HepG2 (cell line): ENCODE results near the gene SLC35F3. TPM values are rescaled to one million over a fixed set of nuclear protein-coding genes. Genes with fewer than 3 reads are reported as not detected.

Experiments
- ATAC-seq: fragments of 200-7000 bp; cut with Tn5 transposase; 3 replicates; pipeline ENCODE4 v1.9.1; 2020; ENCODE audit warnings: mild to moderate bottlenecking, moderate library complexity
- BruUV-seq: library from RNA; stranded (reverse); fragments of 400-500 nt; replicated peaks from 2 replicates; lab custom pipeline; 2021; lab: Mats Ljungman, UMichigan
- CTCF ChIA-PET: fragments of 300-600 bp; formaldehyde crosslinking; extraction: SDS; loops from one replicate; lab custom pipeline; 2021; ENCODE audit warnings: low total read pairs, inconsistent platforms, low intra/inter-chr PET ratio; lab: Yijun Ruan, JAX
- POLR2A ChIA-PET: fragments of 350-600 bp; sonication (Branson Sonifier 250); formaldehyde crosslinking; loops from one replicate; lab custom pipeline; 2020; ENCODE audit warnings: antibody characterized with exemption, inconsistent platforms; lab: Yijun Ruan, JAX
- DNase-seq: peaks from one replicate; pipeline ENCODE4 v3.0.0-alpha.2; 2015; ENCODE audit warnings: low spot score
- FAIRE-seq: peaks from 3 replicates; lab custom pipeline; 2011; peaks lifted over from hg19 to GRCh38; lab: Jason Lieb, UNC
- H2AFZ ChIP-seq: one replicate; pipeline ENCODE4 v1.6.1; 2011; ENCODE audit warnings: low read length, inconsistent platforms
- H3K27ac ChIP-seq: fragments of 300-600 bp; 3 replicates; pipeline ENCODE4 v1.8.0; 2011; ENCODE audit warnings: mixed run types, mild to moderate bottlenecking, mixed read lengths, low read length, inconsistent platforms; ENCODE audit not compliant: insufficient read depth; ENCODE audit errors: extremely low read length
- H3K27me3 ChIP-seq, 2 experiments: fragments of 200-600 bp in 1 of 2; 2 replicates in 1 of 2; 3 replicates in 1 of 2; pipeline versions ENCODE4 v1.6.0 to v1.8.0; 2011; ENCODE audit warnings: low read length in 2 of 2, mild to moderate bottlenecking in 2 of 2, moderate library complexity in 2 of 2, inconsistent platforms in 1 of 2; ENCODE audit not compliant: insufficient read depth in 2 of 2, control insufficient read depth in 1 of 2
- H3K36me3 ChIP-seq, 2 experiments: fragments of 200-600 bp in 1 of 2; replicated peaks in 1 of 2; 2 replicates in 1 of 2; 3 replicates in 1 of 2; pipeline versions ENCODE4 v1.5.1 to v1.8.0; 2011; ENCODE audit warnings: low read length in 2 of 2, inconsistent platforms in 1 of 2; ENCODE audit not compliant: insufficient read depth in 2 of 2, control insufficient read depth in 1 of 2
- H3K4me1 ChIP-seq: 2 replicates; pipeline ENCODE4 v1.5.1; 2012; ENCODE audit warnings: low read length, inconsistent platforms; ENCODE audit not compliant: insufficient read depth
- H3K4me2 ChIP-seq: 2 replicates; pipeline ENCODE4 v1.6.0; 2011; ENCODE audit warnings: low read depth, low read length, inconsistent platforms
- H3K4me3 ChIP-seq, 3 experiments: fragments of 200-600 bp in 1 of 3; sonication (generic), shearing (Covaris generic) in 1 of 3; replicated peaks in 1 of 3; 2 replicates each; pipeline ENCODE4 v1.5.1; 2011 to 2016; ENCODE audit warnings: low read length in 3 of 3, inconsistent platforms in 2 of 3, low read depth in 2 of 3, mild to moderate bottlenecking in 2 of 3, control low read depth in 1 of 3, mixed read lengths in 1 of 3; ENCODE audit not compliant: insufficient read depth in 1 of 3
- H3K79me2 ChIP-seq: one replicate; pipeline ENCODE4 v1.6.1; 2011; ENCODE audit warnings: low read length, inconsistent platforms; ENCODE audit not compliant: insufficient read depth
- H3K9ac ChIP-seq: 2 replicates; pipeline ENCODE4 v1.6.0; 2011; ENCODE audit warnings: mild to moderate bottlenecking, low read depth, low read length, inconsistent platforms; ENCODE audit not compliant: insufficient read depth
- H3K9me3 ChIP-seq: 2 replicates; pipeline ENCODE4 v1.5.1; 2012; ENCODE audit warnings: mild to moderate bottlenecking, low read length
- H4K20me1 ChIP-seq: 2 replicates; pipeline ENCODE4 v1.6.0; 2011; ENCODE audit warnings: inconsistent platforms, mild to moderate bottlenecking, low read length, moderate library complexity; ENCODE audit not compliant: insufficient read depth
- CCAR2 ChIP-seq: fragments of 200-400 bp; formaldehyde crosslinking; optimal IDR thresholded peaks from 2 replicates; pipeline ENCODE3; 2018; ENCODE audit warnings: low read depth, mild to moderate bottlenecking, low read length, moderate library complexity
- CEBPG ChIP-seq: IDR thresholded peaks from 2 replicates; pipeline ENCODE4 v1.6.1; 2016
- E2F2 ChIP-seq: sonication (generic); formaldehyde crosslinking; IDR thresholded peaks from 2 replicates; pipeline ENCODE4 v1.4.0; 2020; ENCODE audit warnings: missing genetic modification reagents, borderline replicate concordance
- GPN1 ChIP-seq: sonication (generic); formaldehyde crosslinking; IDR thresholded peaks from 2 replicates; pipeline ENCODE4 v1.5.1; 2020; ENCODE audit warnings: missing genetic modification reagents, borderline replicate concordance
- KDM3A ChIP-seq: IDR thresholded peaks from 2 replicates; pipeline ENCODE4 v1.6.1; 2018; ENCODE audit warnings: low read depth, missing compliant biosample characterization
- KLF16 ChIP-seq, 2 experiments: sonication (generic) in 1 of 2; formaldehyde crosslinking in 1 of 2; IDR thresholded peaks; 2 replicates each; pipeline versions ENCODE4 v1.6.1 to v1.8.0; 2016 to 2023; ENCODE audit warnings: missing genetic modification reagents in 2 of 2, missing compliant biosample characterization in 1 of 2
- KMT2A ChIP-seq: sonication (generic); formaldehyde crosslinking; IDR thresholded peaks from 2 replicates; pipeline ENCODE4 v1.4.0; 2020; ENCODE audit warnings: missing genetic modification reagents
- MTA3 ChIP-seq: sonication (generic); formaldehyde crosslinking; IDR thresholded peaks from 2 replicates; pipeline ENCODE4 v1.4.0; 2020; ENCODE audit warnings: missing genetic modification reagents
- SIN3A ChIP-seq: IDR thresholded peaks from 2 replicates; pipeline ENCODE4 v1.6.1; 2011; ENCODE audit warnings: low read depth, mild to moderate bottlenecking, control low read depth, low read length, borderline replicate concordance
- TEAD3 ChIP-seq: optimal IDR thresholded peaks from 2 replicates; pipeline ENCODE3; 2016; ENCODE audit warnings: borderline replicate concordance
- TFDP2 ChIP-seq: sonication (generic); formaldehyde crosslinking; IDR thresholded peaks from 2 replicates; pipeline ENCODE4 v1.4.0; 2020; ENCODE audit warnings: missing genetic modification reagents
- ZBTB20 ChIP-seq: sonication (generic); formaldehyde crosslinking; IDR thresholded peaks from 2 replicates; pipeline ENCODE4 v1.8.1; 2023; ENCODE audit warnings: missing genetic modification reagents, low read depth, mild to moderate bottlenecking, borderline replicate concordance
- ZFP36L1 ChIP-seq: sonication (generic); formaldehyde crosslinking; IDR thresholded peaks from 2 replicates; pipeline ENCODE4 v1.8.0; 2022; ENCODE audit warnings: mild to moderate bottlenecking, missing genetic modification reagents, moderate library complexity
- ZFP91 ChIP-seq: sonication (generic); formaldehyde crosslinking; IDR thresholded peaks from 2 replicates; pipeline ENCODE4 v1.9.0; 2022; ENCODE audit warnings: missing genetic modification reagents, mild to moderate bottlenecking, borderline replicate concordance
- ZNF101 ChIP-seq: sonication (generic); formaldehyde crosslinking; IDR thresholded peaks from 2 replicates; pipeline ENCODE4 v1.4.0; 2020; ENCODE audit warnings: mild to moderate bottlenecking, low read depth, missing genetic modification reagents, borderline replicate concordance
- ZNF230 ChIP-seq: sonication (generic); formaldehyde crosslinking; IDR thresholded peaks from 2 replicates; pipeline ENCODE4 v1.4.0; 2020; ENCODE audit warnings: mild to moderate bottlenecking, missing genetic modification reagents
- ZNF276 ChIP-seq: sonication (generic); formaldehyde crosslinking; IDR thresholded peaks from 2 replicates; pipeline ENCODE4 v1.4.0; 2020; ENCODE audit warnings: mild to moderate bottlenecking, low read depth, missing genetic modification reagents
- ZNF343 ChIP-seq: sonication (generic); formaldehyde crosslinking; IDR thresholded peaks from 2 replicates; pipeline ENCODE4 v1.4.0; 2020; ENCODE audit warnings: mild to moderate bottlenecking, missing genetic modification reagents
- ZNF430 ChIP-seq: sonication (generic); formaldehyde crosslinking; IDR thresholded peaks from 2 replicates; pipeline ENCODE4 v1.9.0; 2021; ENCODE audit warnings: mild to moderate bottlenecking, missing genetic modification reagents
- ZNF432 ChIP-seq: sonication (generic); formaldehyde crosslinking; IDR thresholded peaks from 2 replicates; pipeline ENCODE4 v1.5.0; 2020; ENCODE audit warnings: missing genetic modification reagents, mild to moderate bottlenecking, borderline replicate concordance
- WGBS: methylation state at CpG from one replicate; pipeline ENCODE4 v1.1.6; 2017; ENCODE audit warnings: low lambda C conversion rate; 5-methylcytosine and 5-hydroxymethylcytosine counted together
- in situ Hi-C: cut with HindIII; loops from 2 replicates; pipeline ENCODE4 v1.10.0; 2017; ENCODE audit warnings: low pct_unique_long_range_greater_than_20kb; ENCODE audit not compliant: extremely low pct_ligation_motif_present
- intact Hi-C: fragments of 100-400 bp; cut with micrococcal nuclease; formaldehyde crosslinking; loops from one replicate; pipeline ENCODE4 v1.10.0; 2022; ENCODE audit not compliant: unreplicated experiment
- polyA plus RNA-seq, 8 experiments: library from polyadenylated mRNA; depleted of rRNA in 3 of 8; stranded (reverse) in 7 of 8; unstranded in 1 of 8; fragments of >200 nt; fragmentation: Illumina TruSeq in 4 of 8; extraction: Trizol in 4 of 8; gene quantifications; 2 replicates each; pipeline versions ENCODE4 v1.2.1 to v1.2.3, GENCODE V29; 2011 to 2016; ENCODE audit warnings: low read depth in 4 of 8, missing spikeins in 1 of 8, mixed read lengths in 1 of 8; ENCODE audit not compliant: insufficient read depth in 1 of 8
- total RNA-seq, 5 experiments: library from RNA; depleted of rRNA; stranded (reverse); fragments of >200 nt; fragmentation: Illumina TruSeq; extraction: Trizol; gene quantifications; 2 replicates each; pipeline ENCODE4 v1.2.3, GENCODE V29; 2016; ENCODE audit warnings: low read depth in 1 of 5

SLC35F3 gene
- total and polyA plus RNA-seq, 2 of the 13 experiments (the other 11 are each of a cell fraction or from before 2014, with no cell fraction given): not detected

GRCh38 chr1:234322979-234323378 is 418.5 kb downstream of the SLC35F3 start:
- ATAC-seq: peak; percentile 73
- 0 out of 4 replicates have a peak, but pooled peaks of 1 of the 2 experiments have one; percentile 28 for TF ChIP-seq KLF16 (CRISPR knock-in tag; IDR thresholded peaks at IDR 0.05)
- no peak for TF ChIP-seq ZNF432 (CRISPR knock-in tag)
- no peak for TF ChIP-seq MTA3 (CRISPR knock-in tag)
- no peak for TF ChIP-seq KMT2A
- TF ChIP-seq GPN1 (CRISPR knock-in tag): no peak
- peak; percentile 20 for TF ChIP-seq TEAD3 (CRISPR knock-in tag)
- TF ChIP-seq KDM3A (CRISPR knock-in tag): peak; percentile 24; the same call in 1 of the 2 replicates
- TF ChIP-seq TFDP2: 0 out of 2 replicates have a peak, but pooled peaks have one; percentile 27
- no peak for TF ChIP-seq E2F2 (CRISPR knock-in tag)
- TF ChIP-seq ZNF430 (CRISPR knock-in tag): no peak
- no peak for TF ChIP-seq ZNF276 (CRISPR knock-in tag)
- no peak for TF ChIP-seq ZNF101 (CRISPR knock-in tag)
- no peak for TF ChIP-seq ZNF230 (CRISPR knock-in tag)
- no peak for TF ChIP-seq ZFP36L1 (CRISPR knock-in tag)
- no peak for TF ChIP-seq CCAR2
- no peak for TF ChIP-seq ZNF343 (CRISPR knock-in tag)
- peak; percentile 47; the same call in 1 of the 2 replicates for TF ChIP-seq ZFP91 (CRISPR knock-in tag)
- no peak for TF ChIP-seq ZBTB20 (CRISPR knock-in tag)
- no peak for TF ChIP-seq SIN3A
- TF ChIP-seq CEBPG (CRISPR knock-in tag): no peak

More at GRCh38 chr1:234322979-234323378, 418.5 kb downstream of the SLC35F3 start:
- 21% methylated on average over 12 of the region's 13 CpGs for WGBS
- Histone ChIP-seq H3K9me3 (no peaks in the 10 kb centered on the region), H2AFZ (no peak overlapping the region), H3K4me2 (no peak overlapping the region), H4K20me1 (no peaks in the 10 kb centered on the region), H3K27ac (no peak overlapping the region), H3K36me3 (no peaks in the 10 kb centered on the region), H3K4me1 (peaks cover 63% of the 10 kb centered on the region), H3K27me3 (no peaks in the 10 kb centered on the region; a peak in 1 of 5 replicates), H3K9ac (no peak overlapping the region), H3K4me3 (no peak overlapping the region; a peak in 1 of 6 replicates), H3K79me2 (no peaks in the 10 kb centered on the region)
- BruUV-seq: no TSS peak
- in situ Hi-C loops: loop anchor here (25.0 kb wide), 1 partner anchor 186 kb away; no protein-coding TSS in a partner anchor
- ChIA-PET CTCF (no interaction called here), POLR2A (interaction anchor here (1.5 to 1.6 kb wide), 2 partner anchors 9 to 50 kb away, joined by 5 to 10 read pairs; partner anchors contain the start of gene COA6)
- DNase-seq (peak; percentile 44), FAIRE-seq (peak; percentile 4)
- intact Hi-C loops: no loop called here
